ENCODE measurements around the gene FGF22.
A peak's percentile ranks its signal among the peaks of the same experiment; 100 is the strongest.
"Not testable (repeated sequence)": the region's sequence is repeated elsewhere in the genome, so short reads cannot be mapped to it uniquely, and the experiment has no call there.

The FGF22 gene

DNA sequence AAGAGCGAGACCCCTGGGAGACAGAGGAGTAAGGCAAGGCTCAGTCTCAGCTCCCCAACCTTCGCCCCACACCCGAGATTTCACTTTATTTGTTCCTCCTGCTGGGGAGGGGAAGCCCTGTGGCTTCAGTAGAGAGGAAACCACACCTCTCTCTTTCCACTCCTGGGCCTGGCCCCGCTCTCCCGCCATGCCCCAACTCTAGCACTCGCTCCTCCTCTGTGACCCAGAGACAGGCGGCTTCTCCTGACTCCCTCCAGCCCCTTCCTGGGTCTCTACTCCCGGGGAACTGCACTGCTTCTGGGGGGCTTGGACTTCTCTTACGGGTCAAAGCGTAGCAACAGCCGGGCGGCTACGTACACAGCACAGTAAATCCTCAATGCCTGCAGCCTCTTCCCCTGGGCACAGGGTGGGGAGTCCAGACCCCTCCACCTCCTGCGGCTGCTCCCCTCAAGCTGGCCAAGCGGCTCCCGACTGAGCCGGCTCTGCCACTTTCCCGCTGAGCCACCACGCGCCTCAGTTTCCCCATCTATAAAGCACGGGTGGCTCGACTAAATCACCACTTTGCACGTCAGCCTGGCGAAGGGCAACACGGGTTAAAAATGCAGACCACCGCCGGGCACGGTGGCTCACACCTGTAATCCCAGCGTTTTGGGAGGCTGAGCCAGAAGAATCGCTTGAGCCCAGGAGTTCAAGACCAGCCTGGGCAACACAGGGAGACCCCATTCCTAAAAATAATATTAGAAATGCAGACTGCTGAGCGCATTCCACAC is 21.9 kb downstream of the FGF22 start:
- peak; percentile 48 to 55 for DNase-seq

DNA sequence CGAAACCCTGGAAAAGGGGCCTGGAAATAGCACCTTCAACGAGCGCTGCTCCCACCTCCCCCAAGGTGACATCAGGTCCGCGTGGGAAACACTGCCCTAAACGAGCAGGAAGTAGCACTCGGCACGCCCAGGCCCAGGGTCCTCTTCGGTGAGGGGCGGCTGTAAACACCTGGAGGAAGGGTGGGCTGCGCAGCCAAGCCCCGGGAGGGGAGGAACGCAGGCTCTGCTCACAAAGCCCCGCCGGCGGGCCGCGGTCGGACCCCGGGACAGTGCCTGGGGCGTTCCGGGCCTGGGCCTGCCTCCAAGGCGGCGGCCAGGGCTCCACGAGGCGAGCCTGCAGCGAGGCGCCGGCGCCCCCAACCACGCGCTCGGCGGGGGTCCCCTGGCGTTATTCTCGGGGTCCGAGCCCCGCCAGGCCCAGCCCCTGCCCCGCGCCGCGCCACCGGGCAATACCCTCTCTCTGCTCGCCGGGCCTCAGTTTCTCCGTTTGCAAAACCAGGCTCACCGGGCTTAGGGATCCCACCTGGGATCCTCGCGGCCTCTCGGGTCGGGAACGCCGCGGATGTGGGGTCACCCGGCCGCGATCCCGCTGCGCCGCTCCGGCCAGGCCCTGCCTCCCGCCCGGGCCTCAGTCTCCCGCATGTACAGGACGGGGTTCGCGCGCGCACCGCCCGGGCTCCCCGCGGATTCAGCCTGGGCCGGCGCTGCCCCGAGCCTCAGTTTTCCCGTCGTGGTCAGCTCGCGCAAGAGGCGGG is 22.7 kb downstream of the FGF22 start:
- peak; percentile 21 to 78 for DNase-seq

DNA sequence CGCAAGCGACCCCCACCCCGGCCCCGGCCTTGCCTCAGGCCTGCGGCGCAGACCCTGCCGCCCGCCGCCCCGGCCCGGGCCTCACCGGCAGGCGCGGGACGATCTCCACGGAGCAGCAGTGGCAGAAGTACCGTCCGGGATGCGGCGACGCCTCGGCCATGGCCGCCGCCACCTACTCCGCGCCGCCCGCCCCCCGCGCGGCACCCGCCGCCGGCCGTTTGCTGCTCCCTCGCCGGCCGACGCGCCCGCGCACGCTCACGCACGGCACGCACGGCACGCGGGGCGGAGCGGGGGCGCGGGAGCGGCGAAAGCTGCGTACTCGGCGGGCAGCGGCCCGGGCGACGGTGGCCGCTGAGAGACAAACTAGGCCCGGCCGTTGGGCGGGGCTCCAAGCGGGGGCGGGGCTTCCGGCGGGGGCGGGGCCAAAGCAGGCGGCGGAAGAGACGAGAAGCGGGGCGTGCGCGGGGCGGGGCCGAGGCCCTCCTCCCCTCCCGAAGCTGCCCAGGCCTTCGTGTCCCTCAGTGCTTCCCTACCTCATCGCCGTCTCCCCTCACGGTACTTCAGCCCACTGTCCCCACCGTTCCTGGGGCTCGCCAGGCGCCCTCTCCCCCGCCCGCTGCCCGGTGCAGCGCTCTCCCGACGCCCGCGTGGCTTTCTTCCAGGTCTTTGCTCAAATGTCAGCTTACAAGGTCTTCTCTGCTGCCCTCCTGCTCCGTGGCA is 23.4 kb downstream of the FGF22 start, which contains the start of gene RNF126:
TSS of gene RNF126 (minus strand) at position 253 of the 720 bp plus-strand sequence. CDS start at position 160, 93 bp downstream.
- peak; percentile 94 to 97 for DNase-seq

DNA sequence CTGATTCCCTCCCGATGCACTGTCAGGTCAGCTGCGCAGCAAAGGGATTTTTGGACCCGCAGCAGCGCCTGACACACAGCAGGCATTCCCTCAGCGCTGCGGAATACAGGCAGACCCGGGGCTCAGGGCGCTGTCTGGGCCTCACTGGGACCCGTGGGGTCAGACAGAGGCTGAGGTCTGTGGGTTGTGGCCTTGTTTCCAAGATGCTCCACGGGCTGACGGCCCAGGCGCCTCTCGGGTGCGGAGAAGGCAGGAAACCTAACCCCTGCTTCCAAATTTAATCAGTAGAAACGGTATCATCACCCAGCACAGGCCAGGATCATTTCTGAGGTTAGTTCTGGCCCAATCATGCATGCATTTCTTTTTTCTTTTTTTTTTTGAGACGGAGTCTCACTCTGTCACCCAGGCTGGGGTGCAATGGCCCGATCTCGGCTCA is 24.0 kb downstream of the FGF22 start:
- no peak for DNase-seq

DNA sequence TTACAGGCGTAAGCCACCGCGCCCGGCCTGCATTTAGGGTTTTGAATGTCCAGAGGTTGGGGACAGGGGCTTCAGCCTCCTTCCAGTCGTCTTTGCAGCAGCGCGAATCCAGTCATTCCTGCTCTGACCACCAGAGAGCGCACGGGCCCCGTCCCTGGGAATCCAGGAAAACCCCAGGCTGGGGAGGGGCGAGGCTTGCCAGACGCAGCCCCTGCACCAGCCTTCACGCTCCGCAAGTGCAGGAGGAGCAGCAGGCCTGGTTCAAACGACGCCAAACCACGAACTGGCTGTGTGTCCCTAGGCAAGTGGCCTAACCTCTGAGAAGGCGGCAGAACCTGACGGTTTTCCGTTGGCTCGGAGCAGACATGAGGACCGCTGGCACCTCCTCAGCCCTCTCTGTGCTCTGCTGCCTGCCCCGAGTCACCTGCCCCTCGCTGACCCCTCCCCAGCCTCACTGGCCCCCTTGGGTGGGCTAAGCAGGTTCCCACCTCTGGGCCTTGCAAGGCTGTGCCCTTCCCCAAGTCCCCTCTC is 25.3 kb downstream of the FGF22 start:
- peak; percentile 72 to 81 for DNase-seq

GRCh38 chr19:666985-667573 is 27.4 kb downstream of the FGF22 start:
- DNase-seq: not testable (repeated sequence)

DNA sequence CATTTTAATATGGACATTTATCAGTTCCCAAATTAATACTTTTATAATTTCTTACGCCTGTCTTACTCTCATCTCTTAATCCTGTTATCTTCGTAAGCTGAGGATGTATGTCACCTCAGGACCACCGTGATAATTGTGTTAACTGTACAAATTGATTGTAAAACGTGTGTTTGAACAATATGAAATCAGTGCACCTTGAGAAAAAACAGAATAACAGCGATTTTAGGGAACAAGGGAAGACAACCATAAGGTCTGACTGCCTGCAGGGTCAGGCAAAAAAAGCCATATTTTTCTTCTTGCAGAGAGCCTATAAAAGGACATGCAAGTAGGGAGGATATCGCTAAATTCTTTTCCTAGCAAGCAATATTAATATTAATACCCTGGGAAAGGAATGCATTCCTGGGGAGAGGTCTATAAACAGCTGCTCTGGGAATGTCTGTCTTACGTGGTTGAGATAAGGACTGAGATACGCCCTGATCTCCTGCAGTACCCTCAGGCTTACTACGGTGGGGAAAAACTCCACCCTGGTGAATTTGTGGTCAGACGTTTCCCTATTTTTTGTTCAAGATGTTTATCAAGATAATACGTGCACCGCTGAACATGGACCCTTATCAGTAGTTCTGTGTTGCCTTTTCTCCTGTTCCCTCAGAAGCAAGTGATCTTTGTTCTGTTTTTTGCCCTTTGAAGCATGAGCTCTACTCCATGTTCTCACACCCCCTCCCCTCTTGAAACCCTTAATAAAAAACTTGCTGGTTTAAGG is 29.2 kb downstream of the FGF22 start:
- not testable (repeated sequence) for DNase-seq

GRCh38 chr19:670609-671075 is 31.0 kb downstream of the FGF22 start:
- no peak for DNase-seq

- DNase-seq: no peak
Measured at GRCh38 chr19:674282-675151, 34.8 kb downstream of the FGF22 start.

DNA sequence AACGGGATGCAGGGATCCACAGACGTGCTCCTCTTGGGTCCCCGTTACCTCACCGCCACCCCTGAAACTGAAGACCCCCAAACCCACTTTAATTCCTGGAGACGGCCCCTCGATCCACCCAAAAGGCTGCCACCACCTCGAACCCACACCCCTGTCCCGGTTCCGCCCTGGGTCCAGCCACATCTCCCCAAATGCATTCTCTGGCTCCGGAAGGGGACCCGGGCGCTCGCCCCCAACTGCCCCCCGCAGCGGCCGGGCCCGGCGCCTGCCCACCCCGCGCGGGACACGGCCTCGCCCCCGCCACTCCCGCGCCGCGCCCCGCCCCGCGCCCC is 36.3 kb downstream of the FGF22 start:
- DNase-seq: no peak

- DNase-seq: no peak
Measured at GRCh38 chr19:676339-677105, 36.8 kb downstream of the FGF22 start, which contains the start of gene FSTL3. TSS of gene FSTL3 (plus strand) at chr19:676392. CDS start at chr19:676424, 32 bp downstream.

- no peak for DNase-seq
Measured at GRCh38 chr19:677201-677600, 37.5 kb downstream of the FGF22 start.

DNA sequence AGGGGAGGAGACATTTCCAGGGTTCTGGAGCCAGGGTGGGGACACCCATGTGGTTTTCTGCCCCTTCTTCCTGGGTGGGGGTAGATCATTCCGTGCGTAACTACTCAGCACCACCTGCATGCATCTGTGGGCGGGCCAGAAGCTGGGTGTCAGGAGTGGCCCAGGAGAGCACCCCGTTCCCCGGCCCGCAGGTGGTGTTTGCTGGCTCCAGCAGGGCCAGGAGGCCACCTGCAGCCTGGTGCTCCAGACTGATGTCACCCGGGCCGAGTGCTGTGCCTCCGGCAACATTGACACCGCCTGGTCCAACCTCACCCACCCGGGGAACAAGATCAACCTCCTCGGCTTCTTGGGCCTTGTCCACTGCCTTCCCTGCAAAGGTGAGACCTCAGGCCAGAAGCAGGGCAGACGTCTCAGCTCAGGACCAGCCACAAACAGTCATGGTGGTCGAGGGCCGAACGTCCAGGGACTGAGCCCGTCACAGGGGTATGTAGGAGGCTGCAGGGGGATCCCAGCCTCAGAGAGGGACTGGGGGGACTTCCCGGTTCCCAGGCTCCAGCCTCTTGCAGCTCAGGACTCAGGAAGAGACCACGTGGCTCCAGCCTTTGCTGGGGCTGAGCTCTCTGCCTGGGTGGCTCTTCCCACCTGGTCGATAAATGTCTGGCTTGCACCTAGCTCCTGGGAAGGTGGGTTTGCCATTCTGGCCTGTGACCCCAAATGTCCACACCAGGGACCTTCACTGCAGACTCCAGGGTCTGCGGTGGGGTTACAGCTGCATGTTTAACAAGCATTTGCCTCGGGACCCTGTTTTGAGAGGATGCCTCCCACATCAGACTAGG is 38.1 kb downstream of the FGF22 start:
- no peak for DNase-seq

GRCh38 chr19:678791-679388 is 39.2 kb downstream of the FGF22 start:
- no peak for DNase-seq

GRCh38 chr19:679418-680286 is 40.0 kb downstream of the FGF22 start:
- peak; percentile 17 to 63 for DNase-seq

DNA sequence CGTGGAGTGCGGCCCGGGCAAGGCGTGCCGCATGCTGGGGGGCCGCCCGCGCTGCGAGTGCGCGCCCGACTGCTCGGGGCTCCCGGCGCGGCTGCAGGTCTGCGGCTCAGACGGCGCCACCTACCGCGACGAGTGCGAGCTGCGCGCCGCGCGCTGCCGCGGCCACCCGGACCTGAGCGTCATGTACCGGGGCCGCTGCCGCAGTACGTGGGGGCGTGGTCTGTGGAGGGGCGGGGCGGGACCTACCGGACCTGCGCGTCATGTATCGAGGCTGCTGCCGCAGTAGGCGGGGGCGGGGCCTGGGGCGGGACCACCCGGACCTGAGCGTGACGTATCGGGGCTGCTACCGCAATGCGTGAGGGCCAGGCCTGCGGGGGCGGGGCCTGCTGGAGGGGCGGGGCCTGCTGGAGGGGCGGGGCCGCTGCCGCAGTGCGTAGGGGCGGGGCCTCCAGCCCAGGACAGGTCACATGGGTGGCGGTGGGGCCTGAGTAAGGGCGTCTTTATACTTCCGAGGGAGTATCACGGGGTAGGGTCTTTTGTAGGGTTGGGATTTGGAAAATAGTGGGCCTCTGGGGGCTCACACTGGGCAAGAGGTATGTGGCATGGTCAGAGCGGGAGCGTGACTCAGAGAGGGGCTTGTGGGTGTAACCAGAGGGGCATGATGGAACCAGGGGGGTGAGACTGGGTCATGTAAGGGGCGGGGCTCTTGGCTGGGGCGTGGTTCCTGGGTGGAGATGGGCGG is 40.8 kb downstream of the FGF22 start:
- DNase-seq: peak; percentile 99
